ENCODE measurements around the gene SYVN1.

SYVN1 gene

GRCh38 chr11:65087216-65087615 is 47.1 kb downstream of the SYVN1 start:
- Histone ChIP-seq H3K79me2 (ENCODE audit: insufficient read depth, low read length) (peaks cover 36% of the 10 kb centered on the region), H3K9me2 (replicated peaks; ENCODE audit: low read depth, low read length) (no peaks in the 10 kb centered on the region), H3K27me3 (ENCODE audit: insufficient read depth, low read length, poor library complexity, severe bottlenecking) (no peaks in the 10 kb centered on the region), H3K9ac (ENCODE audit: low read depth, low read length, poor library complexity, severe bottlenecking) (no peak overlapping the region), H4K20me1 (ENCODE audit: insufficient read depth, low read length, poor library complexity, severe bottlenecking) (peaks cover under 1% of the 10 kb centered on the region), H3K4me3 (ENCODE audit: low read length, poor library complexity, severe bottlenecking) (no peak overlapping the region), H2AFZ (ENCODE audit: low read length) (no peak overlapping the region), H3F3A (ENCODE audit: low read depth) (no peaks in the 10 kb centered on the region), H3K4me2 (ENCODE audit: low read depth, low read length, poor library complexity, severe bottlenecking) (no peak overlapping the region), H3K36me3 (ENCODE audit: insufficient read depth, low read length) (peaks cover 3% of the 10 kb centered on the region; the same call in 1 of the 2 replicates), H3K9me3 (ENCODE audit: insufficient read depth, low read depth, low read length) (no peaks in the 10 kb centered on the region), H3K4me1 (ENCODE audit: insufficient read depth, low read length, poor library complexity, severe bottlenecking) (peaks cover 20% of the 10 kb centered on the region)
- TF ChIP-seq EZH2phosphoT487 (IDR thresholded peaks at IDR 0.05; ENCODE audit: borderline replicate concordance) (no peak), CTCF (conservative IDR thresholded peaks at IDR 0.05; ENCODE audit: low read length) (no peak)

- H3K4me1 ChIP-seq (ENCODE audit: insufficient read depth, low read length, poor library complexity, severe bottlenecking) = peaks cover 24% of the 10 kb centered on the region
- no peaks in the 10 kb centered on the region for H3F3A ChIP-seq (ENCODE audit: low read depth)
- no peaks in the 10 kb centered on the region for H3K9me3 ChIP-seq (ENCODE audit: insufficient read depth, low read depth, low read length)
- no peak overlapping the region for H3K4me3 ChIP-seq (ENCODE audit: low read length, poor library complexity, severe bottlenecking)
- no peaks in the 10 kb centered on the region for H3K9me2 ChIP-seq (replicated peaks; ENCODE audit: low read depth, low read length)
- no peaks in the 10 kb centered on the region for H3K27me3 ChIP-seq (ENCODE audit: insufficient read depth, low read length, poor library complexity, severe bottlenecking)
- no peak for TF ChIP-seq EZH2phosphoT487 (IDR thresholded peaks at IDR 0.05; ENCODE audit: borderline replicate concordance)
- no peak for TF ChIP-seq CTCF (conservative IDR thresholded peaks at IDR 0.05; ENCODE audit: low read length)
- peaks cover 4% of the 10 kb centered on the region for H4K20me1 ChIP-seq (ENCODE audit: insufficient read depth, low read length, poor library complexity, severe bottlenecking)
- H3K4me2 ChIP-seq (ENCODE audit: low read depth, low read length, poor library complexity, severe bottlenecking) = no peak overlapping the region
- H3K79me2 ChIP-seq (ENCODE audit: insufficient read depth, low read length) = peaks cover 40% of the 10 kb centered on the region
- no peak overlapping the region for H2AFZ ChIP-seq (ENCODE audit: low read length)
- H3K9ac ChIP-seq (ENCODE audit: low read depth, low read length, poor library complexity, severe bottlenecking) = no peak overlapping the region
- peaks cover 3% of the 10 kb centered on the region; the same call in 1 of the 2 replicates for H3K36me3 ChIP-seq (ENCODE audit: insufficient read depth, low read length)
These were observed 47.5 kb downstream of the SYVN1 start for GRCh38 chr11:65086809-65087208.

- H3K9ac ChIP-seq (ENCODE audit: low read depth, low read length, poor library complexity, severe bottlenecking) = peak overlapping the region; percentile 87
These were observed 48.9 kb downstream of the SYVN1 start for GRCh38 chr11:65085446-65085845.

More at GRCh38 chr11:65085446-65085845, 48.9 kb downstream of the SYVN1 start:
- TF ChIP-seq CTCF (conservative IDR thresholded peaks at IDR 0.05; ENCODE audit: low read length) = no peak
- no peak for TF ChIP-seq EZH2phosphoT487 (IDR thresholded peaks at IDR 0.05; ENCODE audit: borderline replicate concordance)
- Histone ChIP-seq H3K9me3 (ENCODE audit: insufficient read depth, low read depth, low read length) (no peaks in the 10 kb centered on the region), H3K27me3 (ENCODE audit: insufficient read depth, low read length, poor library complexity, severe bottlenecking) (no peaks in the 10 kb centered on the region), H2AFZ (ENCODE audit: low read length) (no peak overlapping the region), H3F3A (ENCODE audit: low read depth) (no peaks in the 10 kb centered on the region), H3K36me3 (ENCODE audit: insufficient read depth, low read length) (peaks cover 3% of the 10 kb centered on the region; the same call in 1 of the 2 replicates), H3K79me2 (ENCODE audit: insufficient read depth, low read length) (peaks cover 54% of the 10 kb centered on the region), H3K4me3 (ENCODE audit: low read length, poor library complexity, severe bottlenecking) (peak overlapping the region; percentile 82), H3K4me2 (ENCODE audit: low read depth, low read length, poor library complexity, severe bottlenecking) (peak overlapping the region; percentile 95), H3K4me1 (ENCODE audit: insufficient read depth, low read length, poor library complexity, severe bottlenecking) (peaks cover 30% of the 10 kb centered on the region), H4K20me1 (ENCODE audit: insufficient read depth, low read length, poor library complexity, severe bottlenecking) (peaks cover 9% of the 10 kb centered on the region), H3K9me2 (replicated peaks; ENCODE audit: low read depth, low read length) (no peaks in the 10 kb centered on the region)

Data from Loucy (cell line).